ENCODE data around the gene TMPRSS13. TPM values are rescaled to one million over a fixed set of nuclear protein-coding genes. Genes with fewer than 3 reads are reported as not detected.
"Not testable (repeated sequence)": the region's sequence is repeated elsewhere in the genome, so short reads cannot be mapped to it uniquely, and the experiment has no call there.

The TMPRSS13 gene
- total RNA-seq, 3 donors from 2014 or later, result 0.32 to 1.9 (median 0.72) TPM

DNA sequence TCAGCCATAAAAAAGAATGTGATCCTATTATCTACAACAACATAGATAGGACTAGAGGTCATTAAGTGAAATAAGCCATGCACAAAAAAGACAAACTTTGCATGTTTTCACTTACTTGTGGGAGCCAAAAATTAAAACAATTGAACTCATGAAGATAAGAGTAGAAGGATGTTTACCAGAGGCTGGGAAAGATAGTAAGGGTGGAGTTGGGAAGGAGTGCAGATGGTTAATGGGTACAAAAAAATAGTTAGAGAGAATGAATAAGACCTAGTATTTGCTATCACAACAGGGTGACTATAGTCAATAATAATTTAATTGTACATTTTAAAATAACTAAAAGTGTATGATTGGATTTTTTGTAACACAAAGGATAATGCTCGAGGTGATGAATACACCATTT, 29.7 kb upstream of the TMPRSS13 start:
- H3K4me3 ChIP-seq, result no peak overlapping the region
- no peaks in the 10 kb centered on the region for H3K9me3 ChIP-seq
- H3K4me1 ChIP-seq (ENCODE audit: low read depth), result no peaks in the 10 kb centered on the region
- H3K36me3 ChIP-seq (ENCODE audit: low read depth), result no peaks in the 10 kb centered on the region
- intact Hi-C loops (cut with DNase I, micrococcal nuclease), result loop anchor here in 1 of 2 donors (10.0 kb wide), 2 partner anchors 96 to 134 kb away; partner anchors contain the start of gene FXYD2
- ATAC-seq, result no peak
- TF ChIP-seq, protein P1, sequence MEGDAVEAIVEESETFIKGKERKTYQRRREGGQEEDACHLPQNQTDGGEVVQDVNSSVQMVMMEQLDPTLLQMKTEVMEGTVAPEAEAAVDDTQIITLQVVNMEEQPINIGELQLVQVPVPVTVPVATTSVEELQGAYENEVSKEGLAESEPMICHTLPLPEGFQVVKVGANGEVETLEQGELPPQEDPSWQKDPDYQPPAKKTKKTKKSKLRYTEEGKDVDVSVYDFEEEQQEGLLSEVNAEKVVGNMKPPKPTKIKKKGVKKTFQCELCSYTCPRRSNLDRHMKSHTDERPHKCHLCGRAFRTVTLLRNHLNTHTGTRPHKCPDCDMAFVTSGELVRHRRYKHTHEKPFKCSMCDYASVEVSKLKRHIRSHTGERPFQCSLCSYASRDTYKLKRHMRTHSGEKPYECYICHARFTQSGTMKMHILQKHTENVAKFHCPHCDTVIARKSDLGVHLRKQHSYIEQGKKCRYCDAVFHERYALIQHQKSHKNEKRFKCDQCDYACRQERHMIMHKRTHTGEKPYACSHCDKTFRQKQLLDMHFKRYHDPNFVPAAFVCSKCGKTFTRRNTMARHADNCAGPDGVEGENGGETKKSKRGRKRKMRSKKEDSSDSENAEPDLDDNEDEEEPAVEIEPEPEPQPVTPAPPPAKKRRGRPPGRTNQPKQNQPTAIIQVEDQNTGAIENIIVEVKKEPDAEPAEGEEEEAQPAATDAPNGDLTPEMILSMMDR (IDR thresholded peaks at IDR 0.05), result no peak
- no peak for DNase-seq

DNA sequence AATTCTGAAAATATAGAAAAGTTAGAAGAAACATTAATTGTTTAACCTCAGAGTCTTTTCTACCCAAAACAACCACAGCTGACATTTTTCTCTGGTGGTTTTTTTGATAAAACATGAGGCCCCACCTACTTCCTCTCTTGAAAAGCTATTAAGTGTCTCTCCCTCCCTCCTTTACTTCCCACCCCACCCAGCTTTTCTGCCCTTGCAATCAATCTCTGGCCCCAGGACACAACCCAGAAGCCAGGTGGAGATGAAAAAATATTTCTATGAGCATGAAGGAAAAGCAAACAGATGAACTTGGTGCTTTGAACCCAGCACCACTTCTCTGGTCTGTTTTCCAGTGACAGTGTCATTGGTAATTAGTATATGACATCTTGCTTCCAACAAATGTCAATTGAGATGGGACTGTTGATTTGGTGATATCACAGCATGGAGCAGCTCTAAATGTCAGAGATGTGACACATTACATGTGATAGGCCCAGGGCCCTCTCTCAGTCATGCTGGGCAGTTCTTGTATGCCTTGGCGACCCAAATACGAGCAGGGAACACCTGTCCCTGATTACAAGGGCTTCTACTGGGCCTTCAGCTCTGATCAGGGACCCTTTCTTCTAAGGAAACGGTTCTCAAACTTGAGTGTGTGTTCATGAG, 23.9 kb upstream of the TMPRSS13 start:
- no peaks in the 10 kb centered on the region for H3K36me3 ChIP-seq (ENCODE audit: low read depth)
- DNase-seq, result no peak
- H3K4me3 ChIP-seq, result no peak overlapping the region
- intact Hi-C loops (cut with DNase I, micrococcal nuclease), result loop anchor here in 1 of 2 donors (10.0 kb wide), 2 partner anchors 102 to 128 kb away; partner anchors contain the start of gene FXYD2
- TF ChIP-seq, protein P1 (IDR thresholded peaks at IDR 0.05), result no peak
- ATAC-seq, result peak; percentile 37
- H3K4me1 ChIP-seq (ENCODE audit: low read depth), result no peaks in the 10 kb centered on the region
- H3K9me3 ChIP-seq, result no peaks in the 10 kb centered on the region

DNA sequence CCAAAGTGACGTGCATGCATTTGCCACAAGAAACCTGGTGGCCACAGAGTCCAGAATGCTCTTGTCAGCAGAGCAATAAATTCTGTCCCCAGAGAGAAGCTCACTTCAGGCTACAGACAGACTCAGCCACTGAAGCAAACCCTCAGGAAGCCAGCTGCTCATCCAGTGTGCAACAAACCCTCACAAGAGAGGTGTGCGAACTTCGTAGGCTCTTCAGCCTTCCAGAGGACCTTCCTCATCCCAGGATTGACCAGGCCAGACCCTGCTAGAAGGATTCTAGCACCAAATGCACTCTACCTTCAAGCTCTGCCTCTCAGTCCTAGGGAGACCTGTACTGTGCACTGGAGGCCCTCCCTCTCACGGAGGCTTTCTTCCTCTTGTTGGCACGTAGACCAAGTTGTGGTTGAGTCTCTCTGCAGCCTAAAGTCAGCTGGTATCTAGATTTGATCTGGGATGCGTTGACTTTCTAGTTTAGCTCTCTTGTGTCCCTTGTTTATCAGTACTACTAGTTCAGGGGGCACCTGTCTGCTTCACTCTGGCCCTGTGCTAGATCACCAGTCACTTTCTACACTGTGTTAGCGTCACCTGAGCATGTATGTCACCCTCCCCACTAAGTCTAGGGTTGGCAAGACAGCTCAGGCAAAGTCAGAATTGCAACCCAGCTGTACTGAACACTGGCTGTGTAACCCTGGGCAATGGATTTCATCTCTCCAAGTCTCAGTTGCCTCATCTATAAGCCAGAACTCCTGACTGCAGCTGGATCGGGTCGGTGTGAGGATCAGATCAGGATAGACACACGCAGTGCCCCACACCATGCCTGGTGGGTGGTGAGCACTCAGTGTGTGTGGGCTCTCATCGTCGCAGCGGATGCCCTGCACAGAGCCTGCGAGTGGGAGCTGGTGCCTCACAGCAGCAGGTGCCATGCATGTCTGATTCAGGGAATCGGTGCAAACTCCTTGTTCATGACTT, 22.1 kb upstream of the TMPRSS13 start:
- H3K4me3 ChIP-seq, result no peak overlapping the region
- intact Hi-C loops (cut with DNase I, micrococcal nuclease), result loop anchor here in 1 of 2 donors (10.0 kb wide), 2 partner anchors 104 to 126 kb away; partner anchors contain the start of gene FXYD2
- H3K36me3 ChIP-seq (ENCODE audit: low read depth), result no peaks in the 10 kb centered on the region
- H3K4me1 ChIP-seq (ENCODE audit: low read depth), result no peaks in the 10 kb centered on the region
- no peaks in the 10 kb centered on the region for H3K9me3 ChIP-seq
- DNase-seq (peak in 1 of 3 donors; percentile 64), ATAC-seq (peak; percentile 58)
- TF ChIP-seq, protein P1 (IDR thresholded peaks at IDR 0.05), result no peak

DNA sequence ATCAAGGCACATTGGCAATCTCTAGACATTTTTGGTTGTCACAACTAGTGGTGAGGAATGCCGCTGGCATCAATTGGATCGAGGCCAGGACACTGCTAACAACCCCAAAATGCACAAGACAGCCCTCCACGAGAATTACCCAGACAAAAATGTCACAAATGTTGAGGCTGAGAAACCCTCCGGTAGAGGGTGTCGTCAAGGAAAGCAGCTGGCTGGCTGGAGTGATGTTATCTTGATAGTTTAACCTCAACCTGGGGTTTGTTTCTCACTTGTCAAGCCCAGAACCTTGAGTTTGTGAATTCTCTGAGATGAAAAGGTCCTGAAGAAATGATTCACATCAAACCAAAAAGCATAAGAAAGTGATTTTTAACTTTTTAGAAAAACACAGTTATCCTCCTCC, 21.1 kb upstream of the TMPRSS13 start:
- DNase-seq (peak in 1 of 3 donors; percentile 50), ATAC-seq (peak; percentile 49)
- intact Hi-C loops (cut with DNase I, micrococcal nuclease), result loop anchor here in 1 of 2 donors (10.0 kb wide), 2 partner anchors 104 to 126 kb away; partner anchors contain the start of gene FXYD2
- no peak overlapping the region for H3K4me3 ChIP-seq
- no peaks in the 10 kb centered on the region for H3K36me3 ChIP-seq (ENCODE audit: low read depth)
- no peaks in the 10 kb centered on the region for H3K4me1 ChIP-seq (ENCODE audit: low read depth)
- no peaks in the 10 kb centered on the region for H3K9me3 ChIP-seq
- TF ChIP-seq, protein P1 (IDR thresholded peaks at IDR 0.05), result no peak

DNA sequence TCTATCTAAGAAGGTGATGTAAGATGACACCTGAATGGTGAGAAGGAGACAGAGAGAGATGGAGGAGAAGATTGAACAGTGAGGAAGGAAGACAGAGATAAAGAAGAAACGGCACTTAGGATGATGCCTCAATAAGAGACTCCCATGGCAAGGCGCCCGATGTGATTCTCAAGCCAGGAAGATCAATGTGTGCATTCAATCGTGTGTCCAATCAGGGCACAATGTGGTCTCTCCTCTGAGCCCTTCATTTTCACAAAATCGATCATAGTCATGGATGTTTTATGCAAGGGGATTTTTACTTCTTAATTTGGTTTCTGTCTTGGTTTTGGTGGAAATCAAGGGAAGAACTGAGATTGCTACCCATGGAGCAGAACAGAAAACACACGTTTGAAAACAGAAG, 19.9 kb upstream of the TMPRSS13 start:
- H3K4me1 ChIP-seq (ENCODE audit: low read depth), result no peaks in the 10 kb centered on the region
- DNase-seq, result no peak
- no peaks in the 10 kb centered on the region for H3K36me3 ChIP-seq (ENCODE audit: low read depth)
- H3K9me3 ChIP-seq, result no peaks in the 10 kb centered on the region
- no peak overlapping the region for H3K4me3 ChIP-seq
- ATAC-seq, result no peak
- TF ChIP-seq, protein P1 (IDR thresholded peaks at IDR 0.05), result no peak
- intact Hi-C loops (cut with DNase I, micrococcal nuclease), result loop anchor here in 1 of 2 donors (5.0 kb wide), 1 partner anchor 107 kb away; no protein-coding TSS in a partner anchor

DNA sequence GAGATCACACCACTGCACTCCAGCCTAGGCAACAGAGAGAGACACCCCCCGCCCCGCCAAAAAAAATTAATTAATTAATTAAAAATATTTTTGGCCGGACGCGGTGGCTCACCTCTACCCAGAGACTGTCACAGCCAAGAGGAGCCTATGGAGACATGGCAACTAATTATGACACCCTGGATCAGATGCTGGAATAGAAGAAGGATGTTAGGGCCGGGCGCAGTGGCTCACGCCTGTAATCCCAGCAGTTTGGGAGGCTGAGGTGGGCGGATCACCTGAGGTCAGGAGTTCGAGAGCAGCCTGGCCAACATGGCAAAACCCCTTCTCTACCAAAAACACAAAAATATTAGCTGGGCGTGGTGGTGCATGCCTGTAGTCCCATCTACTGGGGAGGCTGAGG, 19.3 kb upstream of the TMPRSS13 start:
- intact Hi-C loops (cut with DNase I, micrococcal nuclease), result loop anchor here in 1 of 2 donors (5.0 kb wide), 1 partner anchor 106 kb away; no protein-coding TSS in a partner anchor
- H3K36me3 ChIP-seq (ENCODE audit: low read depth); DNase-seq; ATAC-seq; H3K9me3 ChIP-seq; H3K4me1 ChIP-seq (ENCODE audit: low read depth); H3K4me3 ChIP-seq: not testable (repeated sequence)

DNA sequence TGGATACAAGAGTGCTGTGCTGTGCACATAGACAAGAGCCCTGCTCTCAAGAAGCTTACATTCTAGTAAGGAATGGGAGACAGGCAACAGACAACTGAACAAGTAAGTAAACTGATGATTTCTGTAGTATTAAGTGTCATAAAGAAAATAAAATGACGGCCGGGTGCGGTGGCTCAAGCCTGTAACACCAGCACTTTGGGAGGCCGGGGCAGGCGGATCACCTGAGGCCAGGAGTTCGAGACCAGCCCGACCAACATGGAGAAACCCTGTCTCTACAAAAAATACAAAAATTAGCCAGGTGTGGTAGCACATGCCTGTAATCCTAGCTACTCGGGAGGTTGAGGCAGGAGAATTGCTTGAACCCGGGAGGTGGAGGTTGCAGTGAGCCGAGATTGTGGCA, 18.5 kb upstream of the TMPRSS13 start:
- H3K36me3 ChIP-seq (ENCODE audit: low read depth); DNase-seq; ATAC-seq; H3K4me3 ChIP-seq; H3K4me1 ChIP-seq (ENCODE audit: low read depth); H3K9me3 ChIP-seq: not testable (repeated sequence)
- intact Hi-C loops (cut with DNase I, micrococcal nuclease), result loop anchor here (2.0 to 5.0 kb wide), 2 partner anchors 105 kb away; no protein-coding TSS in a partner anchor

All from mucosa of descending colon (tissue), 3 donors.